Esophagus squamous epithelium (tissue), 4 donors: ENCODE measurements around the gene DENND2A.
"Not testable (repeated sequence)": the region's sequence is repeated elsewhere in the genome, so short reads cannot be mapped to it uniquely, and the experiment has no call there.

Experiments used
- POLR2A ChIP-seq, 4 donors: fragments of 450-650 bp; IDR thresholded peaks; one replicate each; pipeline ENCODE4 v1.6.1; 2017; ENCODE audit warnings: antibody characterized with exemption in 4 of 4, mild to moderate bottlenecking in 4 of 4, moderate library complexity in 3 of 4
- TF ChIP-seq, protein P1 (sequence below), 6 experiments: fragments of 450-650 bp in 4 of 6; fragments of 200-600 bp in 2 of 6; sonication (generic) in 2 of 6; IDR thresholded peaks; one replicate each; pipeline ENCODE4 v1.5.1; 2016 to 2019; ENCODE audit warnings: antibody characterized with exemption in 6 of 6, mild to moderate bottlenecking in 4 of 6, moderate library complexity in 4 of 6

DNA sequence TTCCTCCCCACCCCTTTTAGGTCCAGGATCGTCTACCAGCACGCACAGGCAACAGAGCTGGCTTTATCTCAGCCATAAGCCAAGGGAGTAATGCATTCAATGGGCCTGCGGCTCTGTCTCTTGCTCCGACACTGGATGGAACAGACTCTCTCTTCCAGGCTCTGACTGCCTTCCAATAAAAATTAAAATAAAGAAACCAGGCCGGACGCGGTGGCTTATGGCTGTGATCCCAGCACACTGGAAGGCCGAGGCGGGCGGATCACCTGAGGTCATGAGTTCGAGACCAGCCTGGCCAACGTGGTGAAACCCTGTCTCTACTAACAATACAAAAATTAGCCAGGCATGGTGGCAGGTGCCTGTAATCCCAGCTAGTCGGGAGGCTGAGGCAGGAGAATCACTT, 4.1 kb upstream of the DENND2A start:
- TF ChIP-seq, protein P1, sequence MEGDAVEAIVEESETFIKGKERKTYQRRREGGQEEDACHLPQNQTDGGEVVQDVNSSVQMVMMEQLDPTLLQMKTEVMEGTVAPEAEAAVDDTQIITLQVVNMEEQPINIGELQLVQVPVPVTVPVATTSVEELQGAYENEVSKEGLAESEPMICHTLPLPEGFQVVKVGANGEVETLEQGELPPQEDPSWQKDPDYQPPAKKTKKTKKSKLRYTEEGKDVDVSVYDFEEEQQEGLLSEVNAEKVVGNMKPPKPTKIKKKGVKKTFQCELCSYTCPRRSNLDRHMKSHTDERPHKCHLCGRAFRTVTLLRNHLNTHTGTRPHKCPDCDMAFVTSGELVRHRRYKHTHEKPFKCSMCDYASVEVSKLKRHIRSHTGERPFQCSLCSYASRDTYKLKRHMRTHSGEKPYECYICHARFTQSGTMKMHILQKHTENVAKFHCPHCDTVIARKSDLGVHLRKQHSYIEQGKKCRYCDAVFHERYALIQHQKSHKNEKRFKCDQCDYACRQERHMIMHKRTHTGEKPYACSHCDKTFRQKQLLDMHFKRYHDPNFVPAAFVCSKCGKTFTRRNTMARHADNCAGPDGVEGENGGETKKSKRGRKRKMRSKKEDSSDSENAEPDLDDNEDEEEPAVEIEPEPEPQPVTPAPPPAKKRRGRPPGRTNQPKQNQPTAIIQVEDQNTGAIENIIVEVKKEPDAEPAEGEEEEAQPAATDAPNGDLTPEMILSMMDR (IDR thresholded peaks at IDR 0.05) = not testable (repeated sequence)
- TF ChIP-seq POLR2A (IDR thresholded peaks at IDR 0.05) = not testable (repeated sequence)
